Erythroblast (primary cell): ENCODE measurements around the gene APOL2.

ENCODE experiments used
- GATA1 ChIP-seq: IDR thresholded peaks from 2 replicates; pipeline ENCODE4 v1.6.1; 2011; ENCODE audit warnings: low read depth, mild to moderate bottlenecking, control low read depth, low read length, moderate library complexity
- POLR2A ChIP-seq: IDR thresholded peaks from 2 replicates; pipeline ENCODE4 v1.6.1; 2011; ENCODE audit warnings: mild to moderate bottlenecking, low read length

- TF ChIP-seq POLR2A: no peak
- no peak for TF ChIP-seq GATA1
Observed at GRCh38 chr22:36212901-36213300, 26.4 kb downstream of the APOL2 start.
